Loucy (cell line): Measurements from ENCODE around the gene TEX12.

Source experiments
- CTCF ChIP-seq: fragments of 200-600 bp; sonication (generic); conservative IDR thresholded peaks from 2 replicates; pipeline ENCODE4 v1.5.1; 2014; ENCODE audit warnings: mild to moderate bottlenecking, antibody characterized with exemption, low read length
- EZH2phosphoT487 ChIP-seq: fragments of 200-600 bp; IDR thresholded peaks from 2 replicates; pipeline ENCODE4 v1.6.1; 2018; ENCODE audit warnings: antibody characterized with exemption, mild to moderate bottlenecking, moderate library complexity, borderline replicate concordance

- TF ChIP-seq CTCF (no peak), EZH2phosphoT487 (no peak)
These were observed 2.1 kb upstream of the TEX12 start for GRCh38 chr11:112165049-112165448.
